HG02798 (cell line): Measurements from ENCODE around the gene FBXW11.
"Not testable (repeated sequence)": the region's sequence is repeated elsewhere in the genome, so short reads cannot be mapped to it uniquely, and the experiment has no call there.

Source experiments
- ATAC-seq: cut with Tn5 transposase; IDR thresholded peaks from one replicate; pipeline ENCODE4 v1.9.1; 2021; ENCODE audit warnings: mild to moderate bottlenecking; ENCODE audit not compliant: unreplicated experiment, poor library complexity

The FBXW11 gene

DNA sequence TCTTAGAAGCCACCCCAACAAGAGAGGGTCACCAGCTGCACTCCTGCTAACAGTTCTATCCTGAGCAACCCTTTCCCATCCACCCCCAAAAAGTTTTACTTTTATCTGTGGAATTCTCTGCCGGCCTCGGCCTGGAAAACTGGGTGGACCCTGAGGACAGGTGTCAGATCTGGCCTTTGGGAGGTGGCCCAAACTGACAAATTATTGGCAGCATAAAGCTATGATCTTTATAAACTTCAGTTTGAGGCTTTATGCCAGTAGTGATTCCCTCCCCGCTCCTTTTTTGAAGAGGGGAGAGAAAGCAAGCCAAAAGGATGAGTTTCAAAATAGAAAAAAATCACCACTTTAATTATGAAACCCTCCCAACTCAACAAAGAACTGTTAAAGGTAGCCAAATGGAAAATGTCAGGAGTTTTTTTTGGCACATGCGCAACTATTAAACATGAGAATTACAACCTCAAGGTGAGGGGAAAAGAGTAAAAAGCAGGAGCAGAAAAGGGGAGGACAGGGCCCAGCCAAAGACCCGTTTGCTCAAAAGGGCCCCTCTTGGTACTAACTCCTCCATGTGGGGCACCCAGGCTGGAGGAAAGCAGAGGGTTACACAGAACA is 49.4 kb downstream of the FBXW11 start:
- no peak for ATAC-seq

DNA sequence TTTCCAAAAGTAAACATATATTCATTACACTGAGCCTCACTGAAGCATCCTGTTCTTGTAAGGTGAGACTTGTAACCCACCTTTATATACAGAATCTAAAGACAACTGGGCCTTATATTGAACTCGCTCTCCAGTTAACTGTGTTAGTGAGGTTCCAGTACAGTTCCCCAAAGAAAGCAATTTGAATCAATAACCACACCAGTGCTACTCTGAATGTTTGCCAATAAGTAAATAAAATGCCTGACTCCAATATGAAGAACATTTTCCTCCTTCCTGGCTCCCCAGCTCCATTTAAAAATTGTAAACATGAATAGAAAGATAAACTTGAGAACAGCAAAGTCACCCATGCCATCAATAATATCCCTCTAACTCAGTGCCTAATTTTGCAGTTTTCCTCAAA is 50.1 kb downstream of the FBXW11 start:
- ATAC-seq: no peak

DNA sequence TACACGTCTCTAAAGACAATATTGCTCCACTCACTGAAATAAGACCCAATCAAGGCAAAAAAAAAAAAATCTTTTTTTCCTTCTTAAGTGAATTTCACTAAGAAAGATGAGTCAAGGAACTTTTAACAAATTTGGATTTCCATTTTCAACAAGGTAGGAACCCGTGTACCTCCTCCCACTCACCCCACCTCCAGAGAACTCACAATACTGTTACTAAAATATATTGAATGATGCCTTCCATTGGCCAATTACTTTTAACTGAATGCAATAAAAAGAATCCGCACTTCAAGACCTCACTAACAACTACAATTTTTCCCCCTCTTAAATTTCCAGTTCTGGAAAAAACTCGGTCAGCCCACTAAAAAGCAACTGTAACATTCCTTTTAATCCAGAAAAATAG is 50.7 kb downstream of the FBXW11 start:
- ATAC-seq: no peak

DNA sequence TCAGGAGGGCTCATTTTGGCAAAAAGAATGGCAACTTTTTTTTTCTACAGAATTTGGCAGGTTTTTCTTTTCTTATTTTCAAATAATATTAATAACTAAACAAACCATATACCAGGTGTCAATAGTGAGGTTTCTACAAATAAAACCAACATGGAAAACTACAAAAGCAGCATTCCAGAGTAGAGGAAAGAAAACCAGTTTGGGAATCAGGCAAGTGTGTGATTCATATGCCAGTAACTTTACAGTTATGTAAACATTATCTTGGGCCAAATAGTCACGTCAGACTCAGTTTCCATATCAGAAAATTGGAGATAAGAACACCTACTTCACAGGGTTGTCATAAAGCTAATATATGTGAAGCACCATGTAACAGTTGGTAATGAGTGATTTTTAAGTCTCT is 51.7 kb downstream of the FBXW11 start:
- no peak for ATAC-seq

DNA sequence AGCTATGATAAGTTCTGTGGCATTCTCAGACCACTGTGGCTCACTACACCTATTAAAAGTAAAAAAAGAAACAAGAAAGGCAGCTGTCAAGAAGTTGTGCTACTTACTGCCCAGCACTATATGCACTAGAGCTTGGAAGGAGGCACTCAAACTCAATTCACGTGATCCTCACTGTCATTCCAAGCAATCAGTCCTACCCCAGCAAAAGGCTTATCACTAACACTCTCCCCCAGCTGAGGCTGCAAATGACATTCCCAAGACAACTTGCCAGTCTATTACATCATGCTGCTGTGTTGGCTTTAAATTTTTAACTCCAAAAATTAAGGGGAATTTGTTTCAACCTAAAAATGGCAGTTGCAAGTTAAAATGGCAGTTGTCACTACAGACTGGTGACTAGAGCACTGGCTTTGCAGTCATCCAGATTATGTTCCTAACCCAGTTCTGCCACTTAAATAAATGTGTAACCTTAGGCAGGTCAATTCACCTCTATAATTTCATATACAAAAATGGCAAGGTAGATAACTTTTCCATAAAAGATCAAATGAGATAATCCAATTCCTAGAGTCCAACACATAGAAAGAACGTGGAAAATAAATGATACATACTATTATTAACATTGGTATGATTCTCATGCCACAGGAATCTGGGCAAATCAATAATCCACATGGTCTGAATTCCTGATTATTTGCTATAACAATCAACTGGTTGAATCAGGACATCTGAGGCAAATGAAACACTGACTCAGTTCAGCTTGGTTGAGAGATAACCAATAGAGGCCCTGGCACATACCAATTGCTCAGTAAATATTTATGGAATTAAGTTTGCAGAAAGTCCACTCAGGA is 52.4 kb downstream of the FBXW11 start:
- ATAC-seq: no peak

DNA sequence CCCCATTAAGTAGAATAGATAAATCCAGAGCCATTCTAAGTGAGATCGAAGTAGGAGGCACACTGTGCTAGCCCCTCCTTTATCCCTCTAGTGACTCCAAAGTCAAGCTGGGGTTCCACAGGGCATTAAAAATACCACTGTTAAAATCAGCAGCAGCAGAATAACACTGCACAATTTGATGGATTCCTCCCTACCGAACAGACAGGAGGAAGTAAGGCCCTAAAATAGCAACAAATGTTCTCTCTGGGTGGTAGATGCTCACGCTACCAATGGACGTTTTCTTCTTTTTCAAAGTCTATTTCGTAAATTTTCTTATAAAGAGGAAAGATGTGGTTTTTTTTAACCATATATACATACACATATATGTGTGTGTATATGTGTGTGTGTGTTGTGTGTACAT is 54.4 kb downstream of the FBXW11 start:
- ATAC-seq: no peak

DNA sequence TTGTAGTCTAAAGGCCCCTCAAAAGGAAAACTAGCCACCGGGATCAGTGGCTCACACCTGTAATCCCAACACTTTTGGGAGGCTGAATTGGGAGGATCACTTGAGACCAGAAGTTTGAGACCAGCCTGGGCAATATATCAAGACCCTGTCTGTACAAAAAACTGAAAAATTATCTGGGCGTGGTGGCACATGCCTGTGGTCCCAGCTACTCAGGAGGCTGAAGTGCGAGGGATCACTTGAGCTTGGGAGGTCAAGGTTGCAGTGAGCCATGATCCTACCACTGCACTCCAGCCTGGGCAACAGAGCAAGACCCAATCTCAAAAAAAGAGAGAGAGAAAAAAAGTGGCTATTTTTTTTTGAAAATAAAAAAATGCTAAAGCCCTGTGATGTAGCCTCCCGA is 55.2 kb downstream of the FBXW11 start:
- ATAC-seq: no peak

DNA sequence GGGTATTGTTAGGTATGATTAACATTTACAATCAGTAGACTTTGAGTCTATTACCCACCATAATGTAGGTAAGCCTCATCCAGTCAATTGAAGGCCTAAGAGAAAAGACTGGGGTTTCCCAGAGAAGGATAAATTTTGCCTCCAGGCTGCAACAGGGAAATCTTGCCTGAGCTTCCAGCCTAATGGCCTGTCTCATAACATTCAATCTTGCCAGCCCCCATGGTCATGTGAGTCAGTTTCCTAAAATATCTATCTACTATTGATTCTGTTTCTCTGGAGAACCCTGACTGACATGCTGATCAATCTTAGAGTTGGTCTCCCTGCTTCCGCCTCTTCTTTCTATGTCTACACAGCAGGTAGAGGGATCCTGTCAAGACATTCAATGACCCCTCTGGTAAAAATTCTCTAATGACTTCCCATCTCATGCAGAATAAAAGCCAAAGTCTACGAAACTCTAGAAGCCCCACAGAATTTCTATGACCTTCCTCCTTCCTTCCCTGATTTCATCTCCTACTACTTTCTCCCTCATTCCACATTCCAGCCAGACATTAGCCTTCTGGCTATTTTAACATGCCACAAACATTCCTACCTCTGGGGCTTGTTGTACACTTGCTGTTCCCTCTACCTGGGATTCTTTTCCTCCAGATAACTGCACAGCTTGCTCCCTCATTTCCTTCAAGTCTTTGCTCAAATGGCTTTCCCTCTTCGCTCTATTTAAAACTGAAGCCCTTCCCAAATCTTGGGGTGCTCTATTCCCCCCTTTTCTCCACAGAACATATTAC is 60.2 kb downstream of the FBXW11 start:
- ATAC-seq: no peak

DNA sequence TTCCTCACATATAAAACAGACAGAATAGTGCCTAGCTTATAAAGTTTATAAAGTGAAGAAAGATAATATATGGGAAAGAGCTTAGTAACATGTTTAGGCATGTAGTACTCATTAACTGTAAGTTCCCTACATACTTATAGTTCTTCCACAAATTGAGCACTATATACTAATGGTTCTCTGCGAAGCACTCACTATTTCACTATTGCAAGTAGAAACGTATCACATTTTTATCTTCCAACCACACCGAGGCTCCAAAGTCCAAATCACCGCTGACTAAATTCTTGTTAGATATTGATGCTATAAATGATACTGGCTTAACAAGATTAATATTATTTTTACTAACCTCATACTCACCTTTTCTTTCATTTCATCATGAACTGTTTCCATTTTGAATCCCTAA is 61.0 kb downstream of the FBXW11 start:
- ATAC-seq: no peak

DNA sequence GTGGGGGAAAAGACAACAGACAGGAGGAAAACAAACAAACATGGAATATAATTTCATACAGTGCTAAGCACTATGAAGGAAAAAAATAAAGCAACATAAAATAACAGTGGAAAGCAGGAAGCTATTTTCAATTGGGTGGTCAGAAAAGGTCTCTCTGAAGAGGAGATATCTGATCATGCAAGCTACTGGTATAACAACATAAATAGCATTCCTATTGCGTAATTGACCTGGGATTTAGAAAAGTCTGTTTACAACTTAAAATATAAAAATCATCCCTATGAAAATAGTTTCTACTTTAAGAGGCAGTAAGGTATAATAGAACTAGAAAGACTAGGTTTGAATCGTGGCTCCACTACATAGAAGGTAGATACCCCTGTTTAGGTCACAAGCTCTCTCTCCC is 61.4 kb downstream of the FBXW11 start:
- ATAC-seq: no peak

DNA sequence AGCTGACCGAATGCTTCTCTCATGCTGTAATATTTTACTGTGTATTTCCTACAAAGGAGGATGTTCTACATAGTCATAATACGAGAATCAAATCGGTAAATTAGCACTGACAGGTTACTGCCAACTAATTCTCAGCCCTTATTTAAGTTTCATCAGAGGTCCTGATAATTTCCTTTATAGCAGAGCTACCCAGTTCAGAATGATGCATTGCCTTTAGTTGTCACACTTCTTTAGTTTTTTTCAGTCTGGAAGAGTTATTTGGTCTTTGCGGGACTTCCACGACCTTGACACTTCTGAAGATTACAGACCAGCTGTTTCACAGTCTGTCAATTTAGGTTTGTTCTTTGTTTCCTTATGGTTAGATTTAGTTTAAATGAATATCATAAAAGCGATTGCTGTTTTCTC is 64.3 kb downstream of the FBXW11 start:
- ATAC-seq: not testable (repeated sequence)

DNA sequence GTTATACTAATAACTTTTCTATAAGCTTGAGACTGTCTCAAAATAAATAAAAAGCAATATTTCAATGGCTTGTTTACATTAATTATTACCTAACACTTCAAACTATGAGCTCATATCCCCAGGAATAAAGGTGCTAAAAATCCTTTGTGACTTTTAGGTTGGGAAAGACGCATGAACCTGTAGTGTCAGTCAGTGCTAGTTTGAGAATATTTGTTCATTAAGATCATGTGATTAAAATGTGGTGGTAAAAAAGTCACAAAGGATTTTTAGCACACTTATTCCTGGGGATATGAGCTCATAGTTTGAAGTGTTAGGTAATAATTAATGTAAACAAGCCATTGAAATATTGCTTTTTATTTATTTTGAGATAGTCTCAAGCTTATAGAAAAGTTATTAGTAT is 64.8 kb downstream of the FBXW11 start:
- ATAC-seq: not testable (repeated sequence)

DNA sequence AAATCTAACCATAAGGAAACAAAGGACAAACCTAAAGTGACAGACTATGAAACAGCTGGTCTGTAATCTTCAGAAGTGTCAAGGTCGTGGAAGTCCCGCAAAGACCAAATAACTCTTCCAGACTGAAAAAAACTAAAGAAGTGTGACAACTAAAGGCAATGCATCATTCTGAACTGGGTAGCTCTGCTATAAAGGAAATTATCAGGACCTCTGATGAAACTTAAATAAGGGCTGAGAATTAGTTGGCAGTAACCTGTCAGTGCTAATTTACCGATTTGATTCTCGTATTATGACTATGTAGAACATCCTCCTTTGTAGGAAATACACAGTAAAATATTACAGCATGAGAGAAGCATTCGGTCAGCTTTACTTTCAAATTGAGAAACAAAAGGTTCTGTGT is 65.2 kb downstream of the FBXW11 start:
- ATAC-seq: not testable (repeated sequence)

DNA sequence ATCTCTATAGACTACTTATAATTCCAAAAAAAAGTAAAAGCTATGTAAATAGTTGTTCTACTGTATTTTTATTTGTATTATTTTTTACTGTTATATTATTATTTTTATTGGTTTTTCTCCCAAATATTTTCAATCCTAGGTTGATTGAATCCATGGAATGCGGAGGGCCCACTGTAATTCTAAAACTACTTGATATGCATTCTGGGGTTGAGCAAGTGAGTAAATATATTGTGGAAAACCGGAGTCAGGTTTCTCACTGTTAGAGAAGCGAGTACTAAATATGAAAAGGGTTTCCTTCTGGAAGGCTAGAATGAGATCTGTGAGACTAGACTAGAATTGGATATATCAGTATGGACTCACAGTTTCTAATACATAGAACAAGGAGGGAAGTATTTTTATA is 66.5 kb downstream of the FBXW11 start:
- ATAC-seq: no peak

DNA sequence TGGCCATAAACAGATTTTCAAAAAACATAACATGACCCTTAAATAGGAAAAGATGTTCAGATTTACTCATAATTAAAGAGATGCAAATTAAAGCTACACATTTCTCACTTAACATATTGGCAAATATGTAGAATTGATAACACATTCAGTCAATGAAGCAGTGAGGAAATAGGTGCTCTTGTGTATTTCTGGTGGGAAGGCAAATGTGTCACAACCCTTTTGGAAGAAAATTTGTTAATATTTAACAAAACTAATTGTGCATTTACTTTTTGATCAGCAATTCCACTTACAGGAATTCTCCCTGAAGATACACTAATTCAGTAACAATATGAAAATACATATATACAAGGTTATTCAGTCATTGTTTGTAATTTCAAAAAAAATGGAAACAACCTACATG is 68.1 kb downstream of the FBXW11 start:
- no peak for ATAC-seq

DNA sequence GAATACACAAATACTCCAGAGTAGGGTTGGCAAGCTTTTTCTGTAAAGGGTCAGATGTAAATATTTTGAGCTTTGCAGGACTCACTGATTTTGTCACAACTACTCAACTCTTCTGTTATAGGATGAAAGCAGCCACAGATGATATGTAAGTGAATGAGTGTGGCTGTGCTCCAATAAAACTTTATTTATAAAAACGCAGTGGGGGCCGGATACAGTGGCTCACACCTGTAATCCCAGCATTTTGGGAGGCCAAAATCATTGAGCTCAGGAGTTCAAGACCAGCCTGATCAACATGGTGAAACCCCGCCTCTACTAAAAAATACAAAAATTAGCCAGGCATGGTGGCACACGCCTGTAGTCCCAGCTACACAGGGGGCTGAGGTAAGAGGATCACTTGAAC is 69.1 kb downstream of the FBXW11 start:
- ATAC-seq: no peak

DNA sequence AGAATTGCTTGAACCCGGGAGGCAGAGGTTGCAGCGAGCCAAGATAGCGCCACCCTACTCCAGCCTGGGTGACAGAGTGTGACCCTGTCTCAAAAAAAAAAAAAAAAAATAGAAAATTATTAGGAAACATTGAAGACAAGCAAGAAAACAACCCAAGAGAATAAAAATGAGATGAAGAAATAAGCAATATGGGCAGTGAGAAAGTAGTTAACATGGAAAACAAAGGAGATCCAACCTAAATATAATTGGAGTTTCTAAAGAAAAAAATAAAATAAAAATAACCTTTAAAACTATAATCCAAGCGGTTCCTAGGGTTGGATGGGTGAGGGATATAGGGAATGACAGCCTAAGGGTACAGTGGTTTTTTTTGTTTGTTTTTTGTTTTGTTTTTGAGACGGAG is 71.9 kb downstream of the FBXW11 start:
- no peak for ATAC-seq

DNA sequence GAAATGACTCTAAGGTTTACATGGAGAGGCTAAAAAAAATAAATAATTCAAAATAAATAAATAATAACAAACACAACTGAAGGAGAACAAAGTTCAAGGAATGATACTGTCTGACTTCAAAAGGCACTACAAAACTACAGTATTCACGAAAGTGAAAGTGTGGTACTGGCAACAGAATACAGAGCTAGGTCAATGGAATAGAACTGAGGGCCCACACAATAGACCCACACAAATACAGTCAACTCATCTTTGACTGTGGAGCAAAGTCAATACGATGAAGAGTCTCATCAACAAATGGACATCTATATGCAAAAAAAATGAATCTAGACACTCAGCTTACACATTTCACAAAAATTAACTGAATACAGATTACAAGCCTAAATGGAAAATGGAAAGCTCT is 75.3 kb downstream of the FBXW11 start:
- ATAC-seq: no peak

DNA sequence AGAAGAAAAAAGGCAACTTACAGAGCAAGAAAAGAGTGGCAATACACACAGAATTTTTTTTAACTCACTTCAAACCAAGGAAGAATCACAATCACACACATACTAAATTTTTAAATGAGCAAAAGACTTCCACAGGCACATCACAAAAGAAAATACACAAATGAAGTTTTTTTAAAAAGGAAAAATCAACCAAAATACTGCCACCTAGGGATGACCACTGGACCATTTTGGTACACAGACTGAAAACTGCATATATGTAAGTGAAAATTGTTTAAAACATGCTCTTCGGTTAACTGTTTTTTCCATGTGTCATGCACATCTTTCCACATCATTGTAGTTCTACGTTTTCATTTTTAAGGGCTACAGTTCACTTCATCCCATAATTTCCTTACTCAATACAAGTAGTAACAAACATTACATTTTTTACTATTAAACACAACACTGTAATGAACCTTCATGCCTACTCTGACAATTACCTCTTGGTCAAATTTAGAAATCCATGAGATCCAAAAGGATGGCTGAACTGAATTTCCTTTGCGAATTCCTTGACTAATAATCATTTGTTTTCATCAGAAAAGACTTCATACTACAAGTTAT is 79.0 kb downstream of the FBXW11 start:
- no peak for ATAC-seq

DNA sequence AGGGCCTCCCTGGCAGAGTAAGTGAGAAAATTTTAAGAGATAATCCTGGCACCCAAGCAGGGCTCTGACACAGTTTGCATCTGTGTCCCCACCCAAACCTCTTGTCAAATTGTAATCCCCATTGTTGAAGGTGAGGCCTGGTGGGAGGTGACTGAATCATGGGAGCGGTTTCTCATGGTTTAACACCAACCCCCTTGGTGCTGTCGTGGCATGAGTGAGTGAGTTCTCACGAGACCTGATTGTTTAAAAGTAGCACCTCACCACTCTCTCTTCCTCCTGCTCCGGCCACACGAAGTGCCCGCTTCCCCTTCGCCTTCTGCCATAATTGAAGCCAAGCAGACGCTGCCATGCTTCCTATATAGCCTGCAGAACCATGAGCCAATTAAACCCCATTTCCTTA is 80.1 kb downstream of the FBXW11 start:
- peak; percentile 92 for ATAC-seq
